Measurements from ENCODE around the gene MYBPC3.

The MYBPC3 gene

GRCh38 chr11:47384498-47384897, 32.0 kb upstream of the MYBPC3 start:
- no peak for DNase-seq (ENCODE audit: low spot score)

DNA sequence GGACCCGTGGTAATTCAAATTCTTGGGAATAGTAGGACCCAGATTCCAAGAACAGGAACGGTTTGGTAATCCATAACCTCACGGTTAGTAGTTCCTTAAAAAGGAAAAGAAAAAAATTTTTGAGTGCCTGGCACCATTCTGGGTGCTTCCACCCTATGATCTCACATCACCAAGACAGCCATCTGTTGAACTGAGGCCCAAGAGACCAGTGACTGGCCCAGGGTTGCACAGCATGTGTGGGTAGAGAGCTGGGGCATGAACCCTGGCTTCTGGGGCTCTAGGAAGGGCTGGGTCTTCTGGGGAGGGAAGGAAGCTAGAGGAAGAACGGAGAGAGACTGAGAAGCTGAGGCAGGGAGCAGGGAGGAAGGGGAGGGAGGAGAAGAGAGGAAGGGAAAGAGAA, 30.6 kb upstream of the MYBPC3 start:
- no peak for DNase-seq (ENCODE audit: low spot score)

GRCh38 chr11:47380078-47380477, 27.6 kb upstream of the MYBPC3 start:
- DNase-seq (ENCODE audit: low spot score): no peak

DNA sequence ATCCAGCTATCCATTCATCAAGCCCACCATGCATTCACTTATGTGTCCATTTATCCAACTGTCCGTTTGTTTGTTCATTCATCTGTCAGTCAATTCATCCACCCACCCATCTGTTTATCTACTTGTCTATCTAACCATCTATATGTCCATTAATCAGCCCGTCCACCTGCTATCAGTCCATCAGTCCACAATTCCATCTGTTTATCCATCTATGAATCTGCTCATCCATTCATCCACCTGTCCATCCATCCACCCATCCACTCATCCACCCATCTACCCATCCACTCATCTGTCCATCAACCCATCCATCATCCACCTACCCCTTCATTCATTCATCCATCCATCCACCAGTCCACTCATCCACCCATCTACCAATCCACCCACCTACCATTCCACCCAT, 26.8 kb upstream of the MYBPC3 start:
- no peak for DNase-seq (ENCODE audit: low spot score)

- DNase-seq (ENCODE audit: low spot score): no peak
These were observed 26.3 kb upstream of the MYBPC3 start for GRCh38 chr11:47378836-47379170.

GRCh38 chr11:47378010-47378835, 25.7 kb upstream of the MYBPC3 start, which contains the start of gene SPI1:
SPI1 (minus strand) TSS chr11:47378547; CDS start chr11:47378353, 194 bp downstream.
- DNase-seq (ENCODE audit: low spot score): no peak

GRCh38 chr11:47377571-47378009, 25.1 kb upstream of the MYBPC3 start:
- no peak for DNase-seq (ENCODE audit: low spot score)

DNA sequence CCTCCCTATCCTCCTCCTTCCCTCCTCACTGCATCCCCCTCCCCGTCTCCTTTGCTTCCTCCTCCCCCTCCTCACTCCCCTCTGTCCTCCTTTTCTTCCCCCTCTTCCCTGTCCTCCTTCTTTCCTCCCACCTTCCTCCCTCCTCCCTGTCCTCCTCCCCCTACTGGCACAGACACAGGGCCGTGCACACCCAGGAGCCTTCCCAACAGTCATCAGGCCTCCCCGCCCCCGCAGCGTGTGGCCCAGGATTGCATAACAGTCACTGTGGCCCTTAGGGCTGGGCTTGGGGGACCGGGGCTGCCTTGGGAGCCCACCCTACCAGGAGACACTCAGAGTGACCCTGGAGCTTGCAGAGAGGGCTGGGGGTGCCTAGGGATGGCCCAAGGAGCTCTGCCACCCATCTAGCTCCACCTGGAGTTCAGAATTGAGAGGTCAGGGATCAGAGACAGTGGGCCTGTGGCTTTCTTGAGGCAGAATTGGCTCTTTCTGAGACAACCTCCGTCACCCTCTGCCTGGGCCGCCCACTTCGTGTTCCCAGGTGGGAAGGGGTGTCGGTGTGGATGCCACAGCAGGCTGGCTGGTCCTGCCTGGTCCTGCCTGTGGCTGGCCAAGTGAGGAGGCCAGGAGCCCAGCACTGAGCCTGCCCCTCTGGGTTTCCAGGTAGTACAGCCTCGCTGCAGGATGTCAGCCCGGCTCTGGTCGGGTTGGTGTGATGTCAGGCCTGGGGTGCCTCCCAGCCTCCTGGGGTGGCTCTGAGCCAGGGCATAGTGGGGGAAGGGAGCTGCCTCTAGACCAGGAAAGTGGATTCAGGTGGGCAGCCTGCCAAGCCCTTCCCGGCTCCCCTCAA, 24.2 kb upstream of the MYBPC3 start:
- peak; percentile 42 for DNase-seq (ENCODE audit: low spot score)

- DNase-seq (ENCODE audit: low spot score): peak; percentile 40
These were observed 23.6 kb upstream of the MYBPC3 start for GRCh38 chr11:47376107-47376524.

GRCh38 chr11:47375546-47376085, 23.1 kb upstream of the MYBPC3 start:
- no peak for DNase-seq (ENCODE audit: low spot score)

DNA sequence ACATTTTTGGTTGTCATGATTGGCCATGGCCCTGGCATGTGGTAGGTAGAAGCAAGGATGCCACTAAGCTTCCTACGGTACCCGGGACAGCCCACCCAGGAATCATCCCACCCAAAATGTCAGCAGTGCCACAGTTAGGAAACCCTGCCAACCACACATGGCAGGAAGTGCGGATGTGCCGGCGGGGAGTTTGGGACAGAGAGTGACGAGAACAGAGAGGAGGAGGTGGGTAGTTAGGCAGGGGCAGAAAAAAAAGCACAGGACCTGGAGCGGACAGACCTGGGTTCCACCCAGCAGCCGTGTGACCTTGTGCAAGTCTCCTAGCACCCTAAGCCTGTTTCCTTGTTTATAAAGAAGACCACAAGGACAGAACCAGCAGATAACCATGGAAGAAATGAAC, 22.5 kb upstream of the MYBPC3 start:
- DNase-seq (ENCODE audit: low spot score): no peak

DNA sequence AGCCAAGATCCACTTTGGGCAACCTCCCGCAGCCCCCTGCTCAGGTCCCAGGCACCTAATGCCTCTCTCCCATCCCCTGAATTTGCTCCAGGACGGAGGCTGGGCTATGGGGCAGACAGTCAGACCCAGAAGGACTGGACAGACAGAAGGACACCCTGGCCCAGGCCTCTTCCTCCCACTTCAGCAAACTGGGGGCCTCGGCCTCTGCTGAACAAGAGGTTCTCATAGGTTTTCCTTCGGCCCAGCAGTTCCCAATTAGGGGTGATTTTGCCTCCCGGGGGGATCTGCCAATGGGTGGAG, 22.2 kb upstream of the MYBPC3 start:
- no peak for DNase-seq (ENCODE audit: low spot score)

DNA sequence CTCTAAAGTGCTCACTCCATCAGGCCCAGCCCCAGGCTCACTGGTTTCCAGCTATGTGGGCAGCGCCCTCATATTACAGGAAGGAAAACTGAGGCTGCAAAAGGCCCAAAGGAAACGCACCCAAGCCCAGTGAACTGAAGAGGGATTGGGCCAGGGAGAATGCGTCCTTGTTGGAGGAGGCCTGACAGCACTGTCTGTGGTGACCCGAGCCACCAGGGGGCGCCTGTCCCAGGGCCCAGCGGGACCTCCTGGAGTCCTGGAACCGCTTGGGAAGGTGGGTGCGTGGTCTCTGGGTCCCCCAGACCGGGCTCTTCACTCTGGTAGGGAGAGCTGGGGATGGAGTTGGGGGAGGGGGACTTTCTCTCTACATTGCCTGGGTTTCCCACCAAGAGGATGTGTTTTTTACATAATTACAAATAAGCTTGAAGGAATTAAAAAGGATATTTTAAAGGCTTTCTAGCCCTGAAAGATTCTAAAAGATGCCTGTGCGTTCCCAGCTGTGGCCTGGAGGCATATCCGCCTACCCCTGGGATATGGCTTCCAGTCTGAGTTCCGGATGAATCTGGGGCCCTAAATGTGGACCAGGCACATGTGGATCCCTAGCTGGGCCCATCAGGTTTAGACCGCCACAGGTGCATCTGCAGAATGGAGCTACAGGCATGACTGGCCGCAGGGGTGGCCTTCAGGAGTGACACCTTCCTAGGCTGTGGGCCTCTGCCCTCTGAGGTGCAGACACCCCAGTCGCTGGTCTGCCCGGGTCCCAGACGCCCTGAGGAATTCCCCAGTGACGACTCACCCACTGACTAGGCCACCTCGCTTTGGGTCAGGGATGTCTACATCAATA, 21.6 kb upstream of the MYBPC3 start:
- DNase-seq (ENCODE audit: low spot score): peak; percentile 86

DNA sequence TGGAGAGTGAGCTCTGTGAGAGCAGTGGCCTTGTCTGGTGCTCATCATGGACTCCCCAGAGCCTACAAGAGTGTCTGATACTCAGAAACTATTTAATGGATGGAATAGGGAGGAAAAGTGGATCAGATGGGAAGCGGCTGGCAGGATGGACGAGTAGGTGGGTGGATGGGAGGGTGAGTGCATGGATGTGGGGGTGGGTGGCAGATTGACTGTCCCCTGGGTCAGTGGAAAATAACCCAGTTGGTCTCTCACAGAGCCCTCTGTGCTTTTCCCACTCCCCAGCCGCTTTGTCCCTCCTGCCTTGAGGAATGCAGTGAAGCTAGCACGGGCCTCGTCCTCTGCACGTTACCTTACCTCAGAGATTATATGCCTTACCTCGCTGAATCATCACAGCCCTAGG, 19.9 kb upstream of the MYBPC3 start:
- peak; percentile 32 for DNase-seq (ENCODE audit: low spot score)

DNA sequence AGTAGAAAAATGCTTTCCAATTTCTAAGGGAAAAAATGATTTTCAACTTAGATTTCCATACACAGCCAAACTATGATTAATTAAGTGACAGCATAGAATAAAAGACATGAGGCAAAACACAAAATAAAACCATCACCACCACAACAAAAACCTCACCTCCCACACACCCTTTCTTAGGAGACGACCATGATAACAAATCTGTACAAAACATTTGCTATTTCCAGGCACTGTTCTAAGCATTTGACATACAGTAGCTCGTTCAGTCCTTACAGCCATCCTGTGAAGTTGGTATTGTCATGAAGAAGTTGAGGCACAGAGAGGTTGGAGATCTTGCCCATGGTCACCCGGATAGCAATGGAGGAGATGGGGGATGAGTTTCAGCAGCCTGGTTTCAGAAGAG, 17.2 kb upstream of the MYBPC3 start:
- no peak for DNase-seq (ENCODE audit: low spot score)

DNA sequence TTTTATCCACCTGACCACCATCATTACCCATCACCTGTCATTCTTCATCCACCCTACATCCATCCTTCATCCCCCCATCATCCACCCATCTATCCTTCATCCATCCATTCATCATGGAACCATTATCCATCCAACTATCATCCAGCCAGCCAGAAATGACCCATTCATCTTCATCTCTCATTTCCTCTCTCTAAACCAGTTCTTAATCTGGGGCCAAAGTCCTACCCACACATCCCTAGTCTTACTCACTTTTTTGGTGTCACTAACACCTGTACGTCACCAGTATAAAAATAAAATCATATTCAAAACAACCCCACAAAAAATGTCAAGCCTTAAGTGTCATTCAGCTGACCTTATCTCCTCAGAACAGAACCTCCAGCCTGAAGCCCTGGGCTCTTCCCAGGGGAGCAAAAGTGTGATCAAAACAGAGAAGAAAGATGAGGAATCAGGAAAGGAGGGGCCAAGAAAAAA, 13.6 kb upstream of the MYBPC3 start:
- DNase-seq (ENCODE audit: low spot score): no peak

GRCh38 chr11:47361419-47361818, 8.9 kb upstream of the MYBPC3 start:
- peak; percentile 41 for DNase-seq (ENCODE audit: low spot score)

GRCh38 chr11:47360341-47360740, 7.8 kb upstream of the MYBPC3 start:
- DNase-seq (ENCODE audit: low spot score): no peak

- DNase-seq (ENCODE audit: low spot score): no peak
These were observed 7.1 kb upstream of the MYBPC3 start for GRCh38 chr11:47359586-47359985.

GRCh38 chr11:47359162-47359561, 6.7 kb upstream of the MYBPC3 start:
- DNase-seq (ENCODE audit: low spot score): no peak

DNA sequence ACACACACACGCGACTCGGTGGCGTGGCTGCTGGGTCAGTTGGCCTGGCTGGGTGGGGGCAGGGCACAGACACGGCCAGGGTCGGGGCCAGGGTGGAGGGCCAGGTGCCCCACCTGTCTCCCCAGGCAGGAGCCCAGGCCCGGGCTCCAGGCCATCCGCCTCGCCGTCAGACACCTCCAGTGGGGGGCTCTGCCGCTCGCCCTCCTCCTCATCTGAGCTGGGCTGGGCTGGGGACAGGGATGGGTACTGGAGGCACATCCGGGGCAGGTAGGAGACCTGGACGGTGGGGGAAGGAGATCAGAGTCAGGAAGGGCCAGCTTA, 6.2 kb upstream of the MYBPC3 start:
- DNase-seq (ENCODE audit: low spot score): no peak

All from ecto neural progenitor cell (in vitro differentiated cells).